ENCODE data around the gene ZNF598. TPM values are rescaled to one million over a fixed set of nuclear protein-coding genes. Genes with fewer than 3 reads are reported as not detected.
A peak's percentile ranks its signal among the peaks of the same experiment; 100 is the strongest.

The ZNF598 gene
- total RNA-seq, 2 experiments from 2014 or later, result 39.7 to 43.6 TPM

GRCh38 chr16:2023092-2024031, 13.7 kb upstream of the ZNF598 start:
- H3K9me3 ChIP-seq (ENCODE audit: control insufficient read depth in 1 of 2, insufficient read depth in 1 of 2, low read length in 2 of 2), result no peaks in the 10 kb centered on the region
- Mint-ChIP-seq H3K27ac (peak overlapping the region; percentile 66), H3K4me1 (ENCODE audit: low read depth) (peaks cover 19% of the 10 kb centered on the region), H3K36me3 (ENCODE audit: low read depth) (no peaks in the 10 kb centered on the region), H3K9me3 (no peaks in the 10 kb centered on the region), H3K27me3 (peaks cover 29% of the 10 kb centered on the region), H3K4me3 (peak overlapping the region; percentile 72)
- H3K27ac ChIP-seq (ENCODE audit: low read depth in 1 of 2, low read length in 2 of 2), result peak overlapping the region in 1 of 2 donors; percentile 43
- intact Hi-C loops (cut with DNase I, micrococcal nuclease), result loop anchor here (1.0 to 10.0 kb wide), 4 partner anchors 25 to 231 kb away; partner anchors contain the start of gene ECI1 (in 1 of the 2)
- peaks cover 50% of the 10 kb centered on the region for H3K4me1 ChIP-seq (ENCODE audit: insufficient read depth, low read length)
- DNase-seq (peak; percentile 87 to 99 (median 96)), ATAC-seq (ENCODE audit: poor library complexity) (peak; percentile 92)
- H3K27me3 ChIP-seq (ENCODE audit: control insufficient read depth in 1 of 2, insufficient read depth in 2 of 2, low read length in 2 of 2), result peaks cover 25 to 33% of the 10 kb centered on the region in 2 experiments
- ChIA-PET POLR2A (interaction anchor here (1.0 to 2.2 kb wide), 4 partner anchors 59 to 132 kb away, joined by 5 to 13 read pairs (median 8); partner anchors contain the start of genes RPS2 and TRAF7), CTCF (interaction anchor here (0.6 to 2.2 kb wide), 8 partner anchors 19 to 1570 kb away, joined by 3 to 9 read pairs (median 4); partner anchors contain the start of genes NTHL1, TRAF7 and TSC2)
- peak; percentile 90 for TF ChIP-seq CTCF (IDR thresholded peaks at IDR 0.05)
- no peaks in the 10 kb centered on the region for H3K36me3 ChIP-seq (ENCODE audit: insufficient read depth, low read length)
- H3K4me3 ChIP-seq (ENCODE audit: low read length), result peak overlapping the region; percentile 31

GRCh38 chr16:2022723-2023091, 13.1 kb upstream of the ZNF598 start:
- Mint-ChIP-seq H3K4me1 (ENCODE audit: low read depth) (peaks cover 18% of the 10 kb centered on the region), H3K27me3 (peaks cover 29% of the 10 kb centered on the region)

More at GRCh38 chr16:2022723-2023091, 13.1 kb upstream of the ZNF598 start:
- H3K4me3 ChIP-seq (ENCODE audit: low read length), result peak overlapping the region; percentile 31
- peak; percentile 12 for ATAC-seq (ENCODE audit: poor library complexity)
- H3K4me3 Mint-ChIP-seq, result peak overlapping the region; percentile 54
- intact Hi-C loops (cut with DNase I, micrococcal nuclease), result loop anchor here (1.0 to 10.0 kb wide), 4 partner anchors 26 to 232 kb away; partner anchors contain the start of gene ECI1 (in 1 of the 2)
- POLR2A ChIA-PET, result interaction anchor here (0.9 to 2.2 kb wide), 4 partner anchors 25 to 133 kb away, joined by 4 to 13 read pairs (median 6); partner anchors contain the start of genes NTHL1, RPS2, TRAF7 and TSC2
- CTCF ChIA-PET, result interaction anchor here (0.6 to 2.2 kb wide), 8 partner anchors 19 to 1569 kb away, joined by 3 to 9 read pairs (median 4); partner anchors contain the start of genes NTHL1, TRAF7 and TSC2
- peak in 2 of 14 experiments; percentile 43 to 61 for DNase-seq
- TF ChIP-seq CTCF (IDR thresholded peaks at IDR 0.05), result no peak
- H3K4me1 ChIP-seq (ENCODE audit: insufficient read depth, low read length), result peaks cover 50% of the 10 kb centered on the region
- no peak overlapping the region for H3K27ac ChIP-seq (ENCODE audit: low read depth in 1 of 2, low read length in 2 of 2)
- peaks cover 25 to 33% of the 10 kb centered on the region in 2 experiments for H3K27me3 ChIP-seq (ENCODE audit: control insufficient read depth in 1 of 2, insufficient read depth in 2 of 2, low read length in 2 of 2)
- H3K27ac Mint-ChIP-seq, result peak overlapping the region; percentile 66
- no peaks in the 10 kb centered on the region for H3K9me3 Mint-ChIP-seq
- no peaks in the 10 kb centered on the region for H3K9me3 ChIP-seq (ENCODE audit: control insufficient read depth in 1 of 2, insufficient read depth in 1 of 2, low read length in 2 of 2)
- H3K36me3 Mint-ChIP-seq (ENCODE audit: low read depth), result no peaks in the 10 kb centered on the region
- no peaks in the 10 kb centered on the region for H3K36me3 ChIP-seq (ENCODE audit: insufficient read depth, low read length)

Data from CD4-positive, alpha-beta T cell (primary cell).